SK-N-SH (cell line): ENCODE data around the gene NWD2.

Experiments used
- CTCF ChIP-seq: fragments of 200-600 bp; sonication (generic); IDR thresholded peaks from 2 replicates; pipeline ENCODE4 v1.6.1; 2017; ENCODE audit warnings: antibody characterized with exemption, mild to moderate bottlenecking, moderate library complexity
- EZH2phosphoT487 ChIP-seq: fragments of 200-600 bp; sonication (generic); IDR thresholded peaks from 2 replicates; pipeline ENCODE4 v1.6.1; 2017; ENCODE audit warnings: low read depth, mixed run types, mild to moderate bottlenecking, antibody characterized with exemption, moderate library complexity, borderline replicate concordance
- POLR2AphosphoS5 ChIP-seq: IDR thresholded peaks from 2 replicates; pipeline ENCODE4 v1.6.1; 2012; ENCODE audit warnings: low read depth, low read length
- RAD21 ChIP-seq: IDR thresholded peaks from 2 replicates; pipeline ENCODE4 v1.6.1; 2012; ENCODE audit warnings: mild to moderate bottlenecking, low read length
- RFX5 ChIP-seq: IDR thresholded peaks from 2 replicates; pipeline ENCODE4 v1.6.1; 2012; ENCODE audit warnings: mild to moderate bottlenecking, improper control_type of control experiment, low read length

GRCh38 chr4:37279894-37280592, 35.5 kb downstream of the NWD2 start:
- no peak for TF ChIP-seq RFX5
- TF ChIP-seq EZH2phosphoT487: no peak
- TF ChIP-seq CTCF: no peak
- TF ChIP-seq RAD21: no peak
- no peak for TF ChIP-seq POLR2AphosphoS5
